ENCODE measurements around the gene ITPKC.

GRCh38 chr19:40714441-40715299 is 2.2 kb upstream of the ITPKC start:
- TF ChIP-seq FOXM1 (IDR thresholded peaks at IDR 0.05; ENCODE audit: low read depth, low read length), result no peak
- TF ChIP-seq ZNF687 (IDR thresholded peaks at IDR 0.05), result no peak
- no peak for TF ChIP-seq EP300 (IDR thresholded peaks at IDR 0.05; ENCODE audit: borderline replicate concordance in 1 of 2, control insufficient read depth in 1 of 2, low read depth in 2 of 2, low read length in 2 of 2)
- no peak for TF ChIP-seq REST (IDR thresholded peaks at IDR 0.05; ENCODE audit: low read depth, low read length)

Data from GM12878 (cell line).